SIG-M5 (cell line): ENCODE results near the gene FBLN5.
"Not testable (repeated sequence)": the region's sequence is repeated elsewhere in the genome, so short reads cannot be mapped to it uniquely, and the experiment has no call there.

Source experiments
- DNase-seq: peaks from one replicate; lab custom pipeline; 2025; lab: John Stamatoyannopoulos, UW

The FBLN5 gene

GRCh38 chr14:91885113-91885712 is 62.3 kb downstream of the FBLN5 start:
- no peak for DNase-seq

DNA sequence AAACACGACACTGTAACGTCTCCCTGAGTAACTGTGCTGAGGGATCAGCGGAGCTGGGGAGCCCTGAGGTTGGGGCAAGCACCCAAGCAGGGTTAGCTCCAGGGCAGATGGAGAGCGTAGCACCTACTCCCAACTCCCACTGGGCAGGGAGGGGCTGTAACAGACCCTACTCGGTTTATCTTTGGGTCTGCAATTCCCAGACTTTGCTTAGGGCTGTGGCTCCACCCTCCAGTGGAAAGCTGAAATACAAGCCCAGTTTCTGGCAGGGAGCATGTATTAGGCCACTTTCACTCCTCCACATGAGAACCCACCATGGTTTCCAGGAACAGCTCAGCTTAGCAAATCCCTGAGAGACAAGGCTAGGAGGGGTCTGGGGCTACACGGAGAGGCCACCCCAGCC is 62.8 kb downstream of the FBLN5 start:
- DNase-seq, result no peak

GRCh38 chr14:91883753-91884152 is 63.7 kb downstream of the FBLN5 start:
- no peak for DNase-seq

DNA sequence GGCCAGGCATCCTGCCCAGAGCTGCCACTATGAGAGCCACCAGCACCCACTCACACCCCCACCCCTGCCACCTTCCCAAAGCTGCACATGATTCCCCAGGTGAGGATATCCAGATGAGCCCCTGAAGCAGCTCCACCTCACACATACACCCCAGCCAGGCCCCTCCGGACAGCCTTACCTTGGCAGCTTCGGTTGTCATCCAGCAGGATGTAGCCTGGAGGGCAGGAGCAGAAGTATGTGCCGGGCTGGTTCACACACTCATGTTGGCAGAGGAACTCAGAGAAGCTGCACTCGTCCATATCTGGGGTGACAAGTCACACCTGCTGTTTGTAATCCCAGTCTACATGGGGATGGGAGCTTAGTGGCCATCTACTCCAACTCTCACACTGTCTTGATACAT is 64.7 kb downstream of the FBLN5 start:
- no peak for DNase-seq

DNA sequence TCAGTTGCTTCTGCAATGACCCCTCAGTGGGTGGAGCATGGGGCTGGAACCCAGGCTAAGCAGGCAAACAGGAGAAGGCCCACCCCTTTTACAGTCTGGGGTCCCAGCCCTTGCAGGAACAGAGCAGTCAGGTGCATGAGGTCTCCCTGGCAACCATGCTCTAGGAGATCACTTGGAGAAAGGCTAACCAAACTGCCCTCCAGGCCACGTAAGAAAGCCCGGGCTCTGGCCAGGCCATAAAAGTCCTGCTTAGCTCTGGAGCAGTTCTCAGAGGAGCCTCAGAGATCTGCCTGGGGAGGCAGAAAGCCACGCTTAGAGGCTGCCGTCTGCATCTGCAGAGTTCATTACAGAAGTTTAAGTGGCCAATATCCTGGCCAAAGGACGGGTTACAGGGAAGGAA is 65.1 kb downstream of the FBLN5 start:
- DNase-seq, result no peak

DNA sequence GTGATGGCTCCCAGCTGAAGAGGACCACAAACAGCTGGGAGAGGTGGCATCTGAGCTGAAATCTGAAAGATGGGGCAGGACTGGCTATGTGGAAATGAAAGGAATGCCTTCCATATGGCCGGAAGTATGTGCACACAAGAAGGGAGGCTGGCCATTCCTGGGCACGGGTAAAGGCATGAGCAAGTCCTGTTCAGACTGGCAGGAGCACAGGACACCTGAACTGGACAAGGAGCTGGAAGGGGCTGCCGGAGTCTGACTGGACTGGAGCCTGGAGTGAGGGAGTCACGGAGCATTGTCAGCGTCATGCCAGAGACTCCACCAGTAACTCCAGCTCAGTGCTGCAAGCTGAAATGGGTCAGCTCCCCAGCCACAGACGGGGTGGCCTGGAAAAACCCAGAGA is 68.3 kb downstream of the FBLN5 start:
- no peak for DNase-seq

- no peak for DNase-seq
Observed at GRCh38 chr14:91878274-91878673, 69.2 kb downstream of the FBLN5 start.

GRCh38 chr14:91877376-91877915 is 70.0 kb downstream of the FBLN5 start:
- no peak for DNase-seq

DNA sequence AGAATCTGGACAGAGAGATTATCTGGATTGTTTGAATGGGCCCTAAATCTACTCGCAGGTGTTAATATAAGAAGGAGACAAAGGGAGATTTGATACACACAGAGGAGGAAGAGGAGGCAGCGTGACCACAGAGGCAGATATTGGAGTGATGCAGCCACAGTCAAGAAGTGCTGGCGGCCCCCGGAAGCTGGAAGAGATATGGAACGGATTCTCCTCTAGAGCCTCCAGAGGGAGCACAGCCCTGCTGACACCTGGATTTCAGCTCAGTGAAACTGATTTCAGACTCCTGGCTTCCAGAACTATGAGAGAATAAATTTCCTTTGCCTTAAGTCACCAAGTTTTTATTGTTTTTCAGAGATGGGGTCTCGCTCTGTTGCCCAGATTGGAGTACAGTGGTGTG is 71.0 kb downstream of the FBLN5 start:
- no peak for DNase-seq

GRCh38 chr14:91875525-91876286 is 71.8 kb downstream of the FBLN5 start:
- DNase-seq, result no peak

GRCh38 chr14:91873471-91874415 is 73.8 kb downstream of the FBLN5 start:
- no peak for DNase-seq

GRCh38 chr14:91872517-91873470 is 74.7 kb downstream of the FBLN5 start:
- DNase-seq, result no peak

GRCh38 chr14:91872011-91872501 is 75.4 kb downstream of the FBLN5 start:
- DNase-seq, result peak; percentile 5

DNA sequence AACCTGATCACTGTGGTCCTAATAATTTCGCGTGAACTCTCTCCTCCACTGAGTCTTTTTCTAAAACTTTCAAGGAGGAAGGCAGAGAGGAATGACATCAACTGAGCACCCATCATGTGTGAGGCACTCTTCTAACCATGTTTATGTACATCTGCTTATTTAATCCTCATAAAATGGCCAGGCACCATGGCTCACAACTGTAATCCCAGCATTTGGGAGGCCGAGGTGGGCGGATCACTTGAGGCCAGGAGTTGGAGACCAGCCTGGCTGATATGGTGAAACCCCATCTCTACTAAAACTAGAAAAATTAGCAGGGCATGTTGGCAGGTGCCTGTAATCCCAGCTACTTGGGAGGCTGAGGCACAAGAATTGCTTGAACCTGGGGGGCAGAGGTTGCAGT is 76.1 kb downstream of the FBLN5 start:
- DNase-seq, result not testable (repeated sequence)

DNA sequence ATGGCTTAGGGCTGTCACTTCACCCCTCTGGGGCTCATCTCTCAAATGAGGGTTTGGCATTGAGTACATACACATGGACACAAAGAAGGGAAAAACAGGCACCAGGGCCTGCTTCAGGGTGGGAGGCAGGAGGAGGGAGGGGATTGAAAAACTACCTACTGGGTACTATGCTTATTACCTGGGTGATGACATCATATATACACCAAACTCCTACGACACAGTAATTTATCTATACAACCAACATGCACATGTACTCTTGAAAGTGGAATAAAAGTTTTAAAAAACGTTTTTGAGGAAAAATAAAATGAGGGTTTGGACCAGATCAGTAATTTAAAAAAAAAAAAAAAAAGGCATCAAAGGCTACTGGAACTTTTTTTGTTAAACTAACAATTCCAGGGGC is 76.6 kb downstream of the FBLN5 start:
- no peak for DNase-seq

DNA sequence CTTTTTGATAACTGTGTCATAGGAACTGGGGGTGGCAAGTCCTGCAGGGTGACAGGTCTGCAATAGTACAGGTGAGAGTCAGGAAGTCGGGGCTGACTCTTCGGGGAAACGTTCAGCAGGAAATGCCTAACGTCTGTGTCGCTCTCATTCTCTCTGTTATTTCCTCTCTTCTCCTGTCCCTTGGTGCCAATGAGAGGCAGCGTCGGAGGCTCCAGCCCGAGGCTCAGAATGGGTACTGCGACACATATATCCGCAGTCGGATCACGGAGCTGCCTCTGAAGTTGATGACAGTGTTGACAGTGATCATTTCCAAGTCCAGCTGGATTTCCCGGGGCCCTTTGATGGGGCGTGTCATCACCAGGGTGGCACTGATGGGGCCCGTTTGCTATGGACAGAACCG is 77.5 kb downstream of the FBLN5 start:
- DNase-seq, result no peak

GRCh38 chr14:91869556-91869955 is 77.9 kb downstream of the FBLN5 start:
- no peak for DNase-seq

GRCh38 chr14:91867316-91867988 is 80.0 kb downstream of the FBLN5 start, which contains the start of gene TC2N:
Gene TC2N, minus strand, starts transcription at chr14:91867536. Its CDS starts 53,767 bp downstream, at chr14:91813769.
- no peak for DNase-seq

DNA sequence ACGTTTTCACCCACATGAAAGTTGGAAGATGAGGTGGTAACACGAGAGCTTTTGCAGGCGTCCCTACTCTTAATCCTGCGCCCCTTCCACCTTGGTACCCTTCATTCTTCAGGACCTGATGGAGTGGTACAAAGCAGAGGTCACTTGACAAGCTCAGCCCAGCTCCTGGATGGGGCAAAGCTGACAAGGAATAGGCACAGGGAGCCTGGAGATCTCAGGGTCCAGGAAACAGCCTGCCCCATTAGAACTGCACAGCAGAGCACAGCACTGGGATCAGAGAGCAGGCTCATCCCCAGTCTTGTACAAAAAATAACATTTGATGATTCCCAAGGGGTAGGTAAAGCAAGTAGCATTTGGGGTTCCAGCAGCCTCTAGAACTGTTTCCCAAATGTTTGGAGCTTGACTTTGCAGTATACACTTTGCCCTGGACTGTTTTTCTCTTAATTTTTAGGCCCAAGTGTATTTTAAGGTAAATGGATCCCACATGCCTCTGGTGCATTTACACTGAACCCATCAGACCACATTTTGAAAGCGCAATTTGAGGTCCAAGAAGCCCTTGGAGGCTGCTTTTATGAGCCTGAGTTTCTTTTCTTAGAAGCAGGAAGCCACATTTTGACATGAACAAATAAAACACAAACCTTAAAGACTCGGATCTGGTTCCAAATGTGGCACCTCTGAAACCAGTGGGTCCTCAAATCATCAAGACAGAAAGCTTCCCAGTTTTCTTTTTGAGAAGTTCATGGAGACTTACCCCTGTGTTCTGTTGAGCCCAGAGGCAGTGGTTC is 80.8 kb downstream of the FBLN5 start:
- DNase-seq, result no peak

GRCh38 chr14:91866061-91866460 is 81.4 kb downstream of the FBLN5 start:
- no peak for DNase-seq
